B cell (primary cell): Measurements from ENCODE around the gene STRADA. TPM values are rescaled to one million over a fixed set of nuclear protein-coding genes. Genes with fewer than 3 reads are reported as not detected.

ENCODE experiments used
- ATAC-seq: fragments of 200-7000 bp; cut with Tn5 transposase; one replicate; pipeline ENCODE4 v1.10.0; 2021; ENCODE audit warnings: low read depth, mild to moderate bottlenecking, moderate number of reproducible peaks, moderate library complexity
- CTCF ChIA-PET: fragments of 350-600 bp; sonication (Branson Sonifier 250); formaldehyde crosslinking; loops from one replicate; lab custom pipeline; 2021; ENCODE audit warnings: antibody characterized with exemption, inconsistent platforms; lab: Charles Lee
- POLR2A ChIA-PET: fragments of 350-600 bp; sonication (Branson Sonifier 250); formaldehyde crosslinking; loops from one replicate; lab custom pipeline; 2021; ENCODE audit warnings: antibody characterized with exemption; lab: Charles Lee
- DNase-seq: peaks from one replicate; pipeline ENCODE4 v3.0.0; 2013
- H2AFZ ChIP-seq: 2 replicates; pipeline ENCODE4 v1.6.1; 2012; ENCODE audit warnings: mild to moderate bottlenecking, low read depth, low read length; ENCODE audit not compliant: insufficient read depth, poor library complexity, severe bottlenecking
- H3K27ac ChIP-seq, 2 donors: 1 replicate in 1 of 2; 2 replicates in 1 of 2; pipeline ENCODE4 v1.5.1; 2012 to 2013; ENCODE audit warnings: low read length in 2 of 2, mild to moderate bottlenecking in 2 of 2, moderate library complexity in 1 of 2
- H3K27me3 ChIP-seq, 4 experiments: fragments of 200-600 bp in 1 of 4; sonication (generic) in 1 of 4; replicated peaks in 1 of 4; 1 replicate in 2 of 4; 2 replicates in 2 of 4; pipeline versions ENCODE4 v1.6.1 to v1.7.0; 2013 to 2016; ENCODE audit warnings: low read length in 3 of 4, mild to moderate bottlenecking in 2 of 4, mixed read lengths in 1 of 4, moderate library complexity in 1 of 4; ENCODE audit not compliant: insufficient read depth in 4 of 4, control insufficient read depth in 3 of 4; ENCODE audit errors: control extremely low read depth in 1 of 4
- H3K36me3 ChIP-seq, 2 experiments: replicated peaks in 1 of 2; 1 replicate in 1 of 2; 2 replicates in 1 of 2; pipeline versions ENCODE4 v1.6.1 to v1.7.1; 2013; ENCODE audit warnings: low read length in 1 of 2; ENCODE audit not compliant: insufficient read depth in 2 of 2, control insufficient read depth in 1 of 2; ENCODE audit errors: control extremely low read depth in 1 of 2, extremely low read depth in 1 of 2
- H3K4me1 ChIP-seq, 2 donors: fragments of 200-600 bp in 1 of 2; sonication (generic) in 1 of 2; 1 replicate in 1 of 2; 2 replicates in 1 of 2; pipeline versions ENCODE4 v1.5.1 to v1.6.1; 2013 to 2017; ENCODE audit warnings: low read length in 2 of 2; ENCODE audit not compliant: control insufficient read depth in 2 of 2, insufficient read depth in 2 of 2
- H3K4me2 ChIP-seq: replicated peaks from 2 replicates; pipeline ENCODE3; 2012; ENCODE audit warnings: mild to moderate bottlenecking, low read depth, low read length; ENCODE audit not compliant: poor library complexity, severe bottlenecking
- H3K4me3 ChIP-seq, 5 experiments: fragments of 200-600 bp in 1 of 5; sonication (generic) in 1 of 5; 1 replicate in 3 of 5; 2 replicates in 2 of 5; pipeline versions ENCODE4 v1.5.1 to v1.7.0; 2011 to 2016; ENCODE audit warnings: low read length in 4 of 5, mild to moderate bottlenecking in 4 of 5, low read depth in 2 of 5, control low read depth in 1 of 5, moderate library complexity in 1 of 5; ENCODE audit not compliant: insufficient read depth in 1 of 5; ENCODE audit errors: control extremely low read depth in 1 of 5, extremely low read depth in 1 of 5
- H3K79me2 ChIP-seq: fragments of 200-600 bp; sonication (generic); one replicate; pipeline ENCODE4 v1.6.0; 2016; ENCODE audit warnings: low read length; ENCODE audit not compliant: control insufficient read depth, insufficient read depth
- H3K9ac ChIP-seq: fragments of 200-600 bp; sonication (generic); 2 replicates; pipeline ENCODE4 v1.6.1; 2017; ENCODE audit warnings: mild to moderate bottlenecking, low read length, moderate library complexity
- H3K9me3 ChIP-seq, 3 donors: one replicate each; pipeline versions ENCODE4 v1.6.1 to v1.7.1; 2013; ENCODE audit warnings: low read length in 2 of 3; ENCODE audit not compliant: control insufficient read depth in 2 of 3, insufficient read depth in 1 of 3; ENCODE audit errors: control extremely low read depth in 1 of 3
- H4K20me1 ChIP-seq: 2 replicates; pipeline ENCODE4 v1.6.0; 2012; ENCODE audit warnings: mild to moderate bottlenecking, low read length; ENCODE audit not compliant: insufficient read depth, control insufficient read depth, poor library complexity, severe bottlenecking
- H3K27ac Mint-ChIP-seq: one replicate; pipeline ENCODE4 v1.8.0; 2021; ENCODE audit warnings: mixed read lengths
- H3K27me3 Mint-ChIP-seq: one replicate; pipeline ENCODE4 v1.8.0; 2021; ENCODE audit warnings: mixed read lengths
- H3K4me1 Mint-ChIP-seq: one replicate; pipeline ENCODE4 v1.8.0; 2021; ENCODE audit warnings: mixed read lengths
- H3K4me3 Mint-ChIP-seq: one replicate; pipeline ENCODE4 v1.8.0; 2021; ENCODE audit warnings: mixed read lengths
- H3K9me3 Mint-ChIP-seq: one replicate; pipeline ENCODE4 v1.8.0; 2022; ENCODE audit warnings: mixed read lengths; ENCODE audit not compliant: insufficient read depth
- CTCF ChIP-seq: fragments of 200-600 bp; IDR thresholded peaks from one replicate; pipeline ENCODE4 v1.8.0; 2022; ENCODE audit warnings: antibody characterized with exemption, mild to moderate bottlenecking
- EZH2 ChIP-seq: IDR thresholded peaks from 2 replicates; pipeline ENCODE4 v1.6.1; 2012; ENCODE audit warnings: borderline replicate concordance, low read depth, mild to moderate bottlenecking, moderate library complexity, low read length; ENCODE audit not compliant: insufficient read depth, poor library complexity, severe bottlenecking
- WGBS: methylation state at CpG from one replicate; pipeline ENCODE4 v1.1.5; 2013; ENCODE audit warnings: missing lambda C conversion rate; ENCODE audit not compliant: insufficient coverage; 5-methylcytosine and 5-hydroxymethylcytosine counted together
- intact Hi-C: fragments of 100-400 bp; cut with micrococcal nuclease; formaldehyde crosslinking; loops from one replicate; pipeline ENCODE4 v1.10.0; 2022
- polyA plus RNA-seq: library from polyadenylated mRNA; depleted of rRNA; stranded (reverse); fragments of >200 nt; gene quantifications from 2 replicates; pipeline ENCODE4 v1.2.3, GENCODE V29; 2012
- total RNA-seq, 2 donors: library from RNA; stranded (reverse); fragments of 120-200 nt in 1 of 2; gene quantifications; 1 replicate in 1 of 2; 2 replicates in 1 of 2; pipeline versions ENCODE4 v1.2.3 to v1.2.4, GENCODE V29; 2013 to 2022

Gene STRADA
- total and polyA plus RNA-seq, 2 donors (not counting 1 experiment from before 2014, with no cell fraction given), result 48.1 to 93.2 TPM

- H3K27me3 ChIP-seq, result no peaks in the 10 kb centered on the region
- no peaks in the 10 kb centered on the region for H3K27me3 Mint-ChIP-seq
- peak overlapping the region; percentile 12 for H3K27ac Mint-ChIP-seq
- H3K9me3 Mint-ChIP-seq, result no peaks in the 10 kb centered on the region
- H3K4me1 Mint-ChIP-seq, result peaks cover 35% of the 10 kb centered on the region
- H3K9me3 ChIP-seq, result no peaks in the 10 kb centered on the region
- peaks cover 15 to 67% of the 10 kb centered on the region in 2 experiments for H3K36me3 ChIP-seq
- H3K9ac ChIP-seq, result no peak overlapping the region
- H3K4me3 Mint-ChIP-seq, result no peak overlapping the region
- intact Hi-C loops, result no loop called here
- H3K4me3 ChIP-seq, result no peak overlapping the region
- H3K4me1 ChIP-seq, result peaks cover 12 to 15% of the 10 kb centered on the region in 2 donors
- no peaks in the 10 kb centered on the region for H4K20me1 ChIP-seq
- ATAC-seq (no peak), DNase-seq (no peak)
- ChIA-PET POLR2A (interaction anchor here (0.6 to 2.1 kb wide), 6 partner anchors 9 to 199 kb away, joined by 3 to 8 read pairs (median 4); partner anchors contain the start of genes CCDC47 and DDX42), CTCF (interaction anchor here (0.6 to 1.4 kb wide), 4 partner anchors 13 to 72 kb away, joined by 3 to 7 read pairs (median 4); no protein-coding TSS in a partner anchor)
- no peak overlapping the region for H2AFZ ChIP-seq
- peak overlapping the region; percentile 36 for H3K4me2 ChIP-seq
- H3K79me2 ChIP-seq, result peaks cover 50% of the 10 kb centered on the region
- peak overlapping the region in 1 of 2 donors; percentile 46 for H3K27ac ChIP-seq
- TF ChIP-seq CTCF (no peak), EZH2 (no peak)
- no CpG with 5 or more reads among the region's 5 CpGs for WGBS
Observed at GRCh38 chr17:63762161-63763078, 20.8 kb upstream of the STRADA start.
